CD4-positive, alpha-beta T cell treated with Interleukin-2 at 100 ng/mL for 4 hours (primary cell): ENCODE measurements around the gene NPW.
"Not testable (repeated sequence)": the region's sequence is repeated elsewhere in the genome, so short reads cannot be mapped to it uniquely, and the experiment has no call there.

Source experiments
- DNase-seq: peaks from one replicate; pipeline ENCODE4 v3.0.0-alpha.2; 2020; ENCODE audit warnings: low spot score

NPW gene

GRCh38 chr16:2023092-2024031 lies 3.8 kb downstream of the NPW start:
- peak; percentile 95 for DNase-seq

- DNase-seq = no peak
These were observed 4.4 kb downstream of the NPW start for GRCh38 chr16:2024032-2024420.

- no peak for DNase-seq
These were observed 5.7 kb downstream of the NPW start for GRCh38 chr16:2025251-2025650.

- no peak for DNase-seq
These were observed 6.4 kb downstream of the NPW start for GRCh38 chr16:2025878-2026460.

GRCh38 chr16:2026461-2027023 lies 7.0 kb downstream of the NPW start, which contains the start of gene NHERF2:
NHERF2 (plus strand) TSS chr16:2026902; CDS start chr16:2027006, 104 bp downstream.
- DNase-seq = no peak

- no peak for DNase-seq
These were observed 7.7 kb downstream of the NPW start for GRCh38 chr16:2027024-2028010.

- no peak for DNase-seq
These were observed 8.6 kb downstream of the NPW start for GRCh38 chr16:2028146-2028545.

GRCh38 chr16:2028620-2029220 lies 9.1 kb downstream of the NPW start:
- DNase-seq = no peak

GRCh38 chr16:2029350-2029749 lies 9.8 kb downstream of the NPW start:
- no peak for DNase-seq

- DNase-seq = no peak
These were observed 10.5 kb downstream of the NPW start for GRCh38 chr16:2030036-2030435.

- DNase-seq = no peak
These were observed 11.5 kb downstream of the NPW start for GRCh38 chr16:2031081-2031577.

GRCh38 chr16:2032285-2033056 lies 12.9 kb downstream of the NPW start:
- DNase-seq = no peak

- no peak for DNase-seq
These were observed 13.7 kb downstream of the NPW start for GRCh38 chr16:2033057-2033908.

- not testable (repeated sequence) for DNase-seq
These were observed 14.5 kb downstream of the NPW start for GRCh38 chr16:2033909-2034695.

- no peak for DNase-seq
These were observed 15.3 kb downstream of the NPW start for GRCh38 chr16:2034696-2035430.

GRCh38 chr16:2035431-2036199 lies 16.0 kb downstream of the NPW start:
- no peak for DNase-seq
